GM21526 (cell line): Measurements from ENCODE around the gene DHX40.
"Not testable (repeated sequence)": the region's sequence is repeated elsewhere in the genome, so short reads cannot be mapped to it uniquely, and the experiment has no call there.

Experiments
- ATAC-seq: cut with Tn5 transposase; IDR thresholded peaks from one replicate; pipeline ENCODE4 v1.9.1; 2021; ENCODE audit warnings: moderate library complexity; ENCODE audit not compliant: unreplicated experiment, low FRiP score

The DHX40 gene, protein sequence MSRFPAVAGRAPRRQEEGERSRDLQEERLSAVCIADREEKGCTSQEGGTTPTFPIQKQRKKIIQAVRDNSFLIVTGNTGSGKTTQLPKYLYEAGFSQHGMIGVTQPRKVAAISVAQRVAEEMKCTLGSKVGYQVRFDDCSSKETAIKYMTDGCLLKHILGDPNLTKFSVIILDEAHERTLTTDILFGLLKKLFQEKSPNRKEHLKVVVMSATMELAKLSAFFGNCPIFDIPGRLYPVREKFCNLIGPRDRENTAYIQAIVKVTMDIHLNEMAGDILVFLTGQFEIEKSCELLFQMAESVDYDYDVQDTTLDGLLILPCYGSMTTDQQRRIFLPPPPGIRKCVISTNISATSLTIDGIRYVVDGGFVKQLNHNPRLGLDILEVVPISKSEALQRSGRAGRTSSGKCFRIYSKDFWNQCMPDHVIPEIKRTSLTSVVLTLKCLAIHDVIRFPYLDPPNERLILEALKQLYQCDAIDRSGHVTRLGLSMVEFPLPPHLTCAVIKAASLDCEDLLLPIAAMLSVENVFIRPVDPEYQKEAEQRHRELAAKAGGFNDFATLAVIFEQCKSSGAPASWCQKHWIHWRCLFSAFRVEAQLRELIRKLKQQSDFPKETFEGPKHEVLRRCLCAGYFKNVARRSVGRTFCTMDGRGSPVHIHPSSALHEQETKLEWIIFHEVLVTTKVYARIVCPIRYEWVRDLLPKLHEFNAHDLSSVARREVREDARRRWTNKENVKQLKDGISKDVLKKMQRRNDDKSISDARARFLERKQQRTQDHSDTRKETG

DNA sequence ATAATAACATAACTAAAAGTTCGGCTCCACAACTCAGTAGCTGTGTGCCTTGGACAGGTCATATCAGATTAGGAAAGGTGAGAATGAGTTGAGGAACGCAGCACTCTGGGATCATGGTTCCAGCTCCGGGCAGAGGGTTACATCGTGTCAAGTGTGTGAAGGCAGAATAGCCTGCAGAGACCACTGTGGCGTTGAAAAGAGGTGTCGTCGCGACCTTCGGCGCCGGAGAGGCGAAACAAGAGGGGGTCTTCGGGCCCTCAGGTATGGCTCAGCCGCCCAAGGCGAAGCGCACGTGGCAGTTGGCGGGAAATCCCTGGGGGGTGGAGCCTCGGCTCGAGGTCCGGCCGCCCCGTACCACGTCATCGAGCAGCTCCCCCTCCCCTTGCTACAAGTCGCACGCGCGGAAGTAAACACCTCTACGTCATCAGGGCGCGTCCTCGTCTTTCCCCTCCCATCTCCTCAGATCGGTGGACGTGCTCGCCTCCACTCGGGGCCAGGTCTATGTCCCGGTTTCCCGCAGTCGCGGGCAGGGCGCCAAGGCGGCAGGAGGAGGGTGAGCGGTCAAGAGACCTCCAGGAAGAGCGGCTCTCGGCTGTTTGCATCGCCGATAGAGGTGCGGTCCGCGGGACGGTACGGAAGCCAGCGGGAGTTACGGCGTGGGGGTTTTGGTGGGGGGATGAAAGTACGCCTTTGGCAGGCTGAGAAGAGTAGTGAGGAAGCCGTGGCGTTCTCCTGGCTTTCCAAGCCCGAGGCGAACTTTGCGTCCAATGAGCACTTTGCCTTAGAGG is at the start of gene DHX40:
Gene DHX40 (plus strand): TSS at position 440 of the 788 bp plus-strand sequence. CDS start 62 bp downstream, at position 502.
- ATAC-seq, result no peak

GRCh38 chr17:59516451-59516850 is 49.0 kb upstream of the DHX40 start:
- no peak for ATAC-seq

DNA sequence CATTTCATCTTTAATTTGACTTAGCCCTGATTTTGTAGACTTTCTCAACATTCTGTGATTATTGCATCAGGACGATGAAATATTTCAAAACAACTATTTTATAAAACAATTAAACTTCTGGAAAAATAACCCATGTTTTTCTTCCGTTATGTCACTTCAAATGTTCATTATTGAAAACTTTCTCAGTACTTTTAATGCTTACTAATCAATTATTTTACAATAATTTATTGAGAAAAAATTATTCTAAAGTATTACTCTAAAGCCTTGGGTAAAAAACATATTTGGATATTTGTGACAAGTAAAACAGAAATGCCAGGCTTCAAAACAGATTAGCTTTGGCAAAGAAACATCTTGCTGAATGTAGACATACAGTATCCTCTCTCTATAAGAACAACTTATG is 46.3 kb upstream of the DHX40 start:
- ATAC-seq, result no peak

GRCh38 chr17:59520251-59520650 is 45.2 kb upstream of the DHX40 start:
- no peak for ATAC-seq

GRCh38 chr17:59521465-59522126 is 43.8 kb upstream of the DHX40 start:
- no peak for ATAC-seq

DNA sequence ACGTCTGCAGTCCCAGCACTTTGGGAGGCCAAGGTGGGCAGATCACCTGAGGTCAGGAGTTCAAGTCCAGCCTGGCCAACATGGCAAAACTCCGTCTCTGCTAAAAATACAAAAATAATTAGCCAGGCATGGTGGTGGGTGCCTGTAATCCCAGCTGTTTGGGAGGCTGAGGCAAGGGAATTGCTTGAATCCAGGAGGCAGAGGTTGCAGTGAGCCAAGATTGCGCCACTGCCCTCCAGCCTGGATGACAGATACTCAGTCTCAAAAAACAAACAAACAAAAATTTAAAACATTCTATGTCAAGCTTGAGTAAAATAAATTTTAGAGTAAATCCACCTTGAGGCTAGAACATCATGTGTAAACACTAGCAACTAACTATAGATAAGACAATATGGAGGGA is 40.5 kb upstream of the DHX40 start:
- ATAC-seq, result not testable (repeated sequence)

- no peak for ATAC-seq
Observed at GRCh38 chr17:59525668-59526067, 39.7 kb upstream of the DHX40 start.

DNA sequence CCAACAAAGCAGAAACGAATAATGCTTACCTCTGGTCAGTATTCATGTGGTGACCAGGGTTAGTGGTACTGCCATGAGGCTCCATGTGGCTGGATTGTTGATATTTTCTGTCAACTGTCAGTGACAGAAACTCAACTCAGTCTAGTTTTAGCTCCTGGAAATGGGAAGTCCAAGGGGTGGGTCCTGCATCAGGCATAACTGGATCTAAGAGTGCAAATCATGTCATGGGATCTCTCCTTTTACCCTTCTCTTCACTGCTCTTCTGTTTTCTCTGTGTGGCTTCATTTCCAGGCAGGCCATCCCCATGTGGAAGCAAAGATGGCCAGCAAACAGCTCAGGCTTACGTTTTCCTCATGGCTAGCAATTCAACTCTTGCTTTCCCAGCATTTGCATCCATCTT is 39.0 kb upstream of the DHX40 start:
- no peak for ATAC-seq

DNA sequence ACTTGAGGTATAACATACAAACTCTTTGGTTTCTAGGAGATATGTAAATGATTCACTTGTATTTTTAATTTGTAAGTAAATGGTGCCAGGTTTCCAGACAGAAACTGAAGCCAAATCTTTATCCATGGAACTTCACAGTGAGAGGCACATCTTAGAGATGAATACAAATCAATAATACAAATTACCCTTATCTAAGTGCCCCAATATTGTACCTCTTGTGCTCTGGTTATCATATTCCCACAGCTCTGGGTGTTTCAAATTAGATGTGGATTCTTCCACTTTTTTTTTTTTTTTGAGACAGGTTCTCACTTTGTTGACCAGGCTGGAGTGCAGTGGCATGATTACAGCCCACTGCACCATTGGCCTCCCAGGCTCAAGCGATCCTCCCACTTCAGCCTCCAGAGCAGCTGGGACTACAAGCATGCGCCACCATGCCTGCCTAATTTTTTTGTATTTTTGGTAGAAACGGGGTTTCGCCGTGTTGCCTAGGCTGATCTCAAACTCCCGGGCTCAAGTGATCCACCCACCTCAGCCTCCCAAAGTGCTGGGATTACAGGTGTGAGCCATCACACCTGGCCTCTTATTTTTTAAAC is 38.0 kb upstream of the DHX40 start:
- no peak for ATAC-seq

DNA sequence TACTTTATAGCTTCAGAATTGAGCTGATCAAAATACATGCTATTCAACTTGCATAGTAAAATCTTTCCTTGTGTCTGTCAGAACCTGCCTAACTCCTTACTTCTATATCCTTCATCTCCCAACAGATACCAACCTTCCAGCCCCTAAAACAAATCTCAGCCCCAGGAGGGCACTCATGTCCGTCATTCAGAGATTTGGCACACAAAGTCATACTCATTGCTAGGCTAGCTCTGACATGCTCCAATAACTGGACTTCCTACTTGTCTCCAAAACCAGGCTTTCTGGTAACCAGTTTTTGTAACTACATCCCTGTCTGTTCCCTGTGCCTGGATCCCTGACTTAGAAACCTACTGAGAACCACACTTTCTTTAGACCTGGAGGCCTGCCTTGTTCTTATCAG is 37.5 kb upstream of the DHX40 start:
- no peak for ATAC-seq

GRCh38 chr17:59530531-59530930 is 34.9 kb upstream of the DHX40 start:
- ATAC-seq, result no peak

- ATAC-seq, result no peak
Observed at GRCh38 chr17:59533694-59534093, 31.7 kb upstream of the DHX40 start.

DNA sequence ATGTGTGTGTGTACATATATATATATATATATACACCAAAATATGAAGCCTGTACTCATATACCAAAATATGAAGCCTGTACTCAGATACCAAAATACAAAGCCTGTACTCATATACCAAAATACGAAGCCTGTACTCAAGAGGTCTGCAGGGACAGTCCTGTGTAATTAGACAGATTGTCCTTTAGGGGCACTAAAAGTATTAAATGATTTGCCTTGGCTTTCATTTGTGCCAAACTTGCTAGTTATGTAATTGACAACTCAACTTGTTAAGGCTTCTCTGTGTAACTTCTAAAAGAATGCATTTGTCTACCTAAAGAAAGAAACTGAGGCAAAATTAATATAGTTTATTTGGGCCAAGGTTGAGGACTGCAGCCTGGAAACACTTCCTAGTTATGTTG is 30.8 kb upstream of the DHX40 start:
- ATAC-seq, result no peak

DNA sequence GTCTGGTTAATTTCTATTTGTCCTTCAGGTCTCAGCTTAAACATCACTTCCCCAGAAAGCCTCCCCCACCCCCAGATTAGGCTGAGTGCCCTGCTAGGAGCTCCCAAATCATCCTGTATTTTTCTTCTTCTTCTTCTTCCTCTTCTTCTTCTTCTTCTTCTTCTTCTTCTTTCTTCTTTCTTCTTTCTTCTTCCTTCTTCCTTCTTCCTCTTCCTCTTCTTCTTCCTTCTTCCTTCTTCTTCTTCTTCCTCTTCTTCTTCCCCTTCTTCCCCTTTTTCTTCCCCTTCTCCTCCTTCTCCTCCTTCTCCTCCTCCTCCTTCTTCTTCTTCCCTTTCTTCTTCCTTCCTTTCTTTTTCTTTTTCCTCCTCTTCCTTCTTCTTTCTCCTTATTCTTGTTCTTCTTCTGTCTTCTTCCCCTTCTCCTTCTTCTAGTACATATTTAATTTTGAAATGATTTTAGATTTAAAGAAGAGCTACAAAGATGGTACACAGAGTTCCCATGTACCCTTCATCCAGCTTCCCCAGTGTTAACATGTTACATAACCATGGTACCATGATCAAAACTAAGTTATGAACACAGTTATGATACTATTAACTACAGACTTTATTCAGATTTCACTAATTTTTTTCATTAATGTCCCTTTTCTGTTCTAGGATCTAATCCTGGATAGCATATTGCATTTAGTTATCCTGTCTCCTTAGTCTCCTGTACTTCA is 27.1 kb upstream of the DHX40 start:
- no peak for ATAC-seq

DNA sequence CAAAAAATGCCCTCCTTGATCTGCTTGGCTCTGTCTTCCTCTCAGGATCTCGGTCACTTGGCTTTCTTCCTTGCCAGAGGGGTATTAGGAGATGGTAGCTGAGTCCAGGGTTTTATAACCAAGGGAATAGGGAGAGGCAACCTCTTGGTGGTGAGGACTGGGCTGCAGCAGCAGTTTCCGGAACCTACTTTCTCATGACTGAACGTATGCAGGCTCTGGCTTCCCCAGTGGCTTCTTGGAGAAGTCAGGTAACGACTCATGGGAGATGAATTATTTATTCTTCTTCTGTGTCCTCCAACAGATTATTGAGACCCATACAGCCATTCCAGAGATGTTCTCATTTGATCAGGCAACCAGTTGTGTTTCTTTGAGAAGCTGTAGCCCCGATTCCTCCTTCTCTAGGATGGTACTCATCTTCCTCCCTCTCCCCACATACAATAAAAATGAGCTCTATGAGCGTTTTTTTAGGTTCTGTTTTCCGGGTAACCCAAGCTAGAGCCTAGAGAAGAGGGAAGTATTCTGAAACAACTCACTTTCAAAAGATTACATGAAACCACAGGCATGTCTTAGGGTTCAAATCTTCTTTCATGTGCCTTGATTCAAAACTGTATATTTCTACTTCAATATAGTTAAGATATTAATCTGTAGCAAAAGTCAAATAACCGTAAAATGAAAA is 22.3 kb upstream of the DHX40 start:
- ATAC-seq, result no peak

- ATAC-seq, result no peak
Observed at GRCh38 chr17:59545942-59546341, 19.5 kb upstream of the DHX40 start.

DNA sequence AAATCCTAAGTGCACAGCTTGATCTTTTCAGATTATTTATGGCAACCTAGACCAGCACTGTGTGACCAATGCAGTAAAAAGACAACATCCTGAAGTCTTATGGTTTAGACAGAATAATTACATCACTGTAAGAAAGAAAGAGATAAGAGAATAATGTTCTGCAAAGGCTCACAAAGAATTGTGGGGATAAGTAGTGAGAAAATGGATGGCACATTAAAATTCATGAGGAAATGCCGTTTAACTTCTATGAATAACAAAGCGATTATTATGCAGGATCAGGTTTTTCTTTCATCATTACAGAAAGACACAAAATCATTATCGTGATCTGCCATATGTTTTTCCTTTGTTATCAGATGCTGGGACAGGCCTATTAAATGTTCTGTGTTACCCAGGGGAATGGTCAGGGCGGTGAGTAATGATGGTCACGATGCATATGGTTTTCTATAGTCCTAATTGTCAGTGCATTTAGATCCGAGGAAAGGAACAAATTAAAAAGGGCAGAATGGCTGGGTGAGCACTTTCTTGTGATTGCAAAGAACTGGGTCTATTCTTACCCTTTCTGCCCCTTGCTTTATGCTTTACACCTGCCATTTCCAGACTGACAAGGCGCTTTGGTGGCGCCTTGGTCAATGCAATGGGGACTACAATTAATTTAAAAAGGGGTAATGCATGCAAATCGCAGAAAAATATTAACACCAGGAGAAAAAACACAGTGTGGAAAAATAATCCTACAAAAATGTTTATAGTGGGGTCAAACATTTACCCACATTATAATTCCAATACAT is 18.1 kb upstream of the DHX40 start:
- no peak for ATAC-seq

- ATAC-seq, result not testable (repeated sequence)
Observed at GRCh38 chr17:59548985-59549384, 16.4 kb upstream of the DHX40 start.
